AML-193 (cell line): ENCODE results near the gene KCNN3.

ENCODE experiments used
- DNase-seq, 2 experiments: peaks; one replicate each; lab custom pipeline; 2025; lab: John Stamatoyannopoulos, UW

The KCNN3 gene

GRCh38 chr1:154726896-154727753 lies 143.0 kb downstream of the KCNN3 start:
- DNase-seq = no peak

DNA sequence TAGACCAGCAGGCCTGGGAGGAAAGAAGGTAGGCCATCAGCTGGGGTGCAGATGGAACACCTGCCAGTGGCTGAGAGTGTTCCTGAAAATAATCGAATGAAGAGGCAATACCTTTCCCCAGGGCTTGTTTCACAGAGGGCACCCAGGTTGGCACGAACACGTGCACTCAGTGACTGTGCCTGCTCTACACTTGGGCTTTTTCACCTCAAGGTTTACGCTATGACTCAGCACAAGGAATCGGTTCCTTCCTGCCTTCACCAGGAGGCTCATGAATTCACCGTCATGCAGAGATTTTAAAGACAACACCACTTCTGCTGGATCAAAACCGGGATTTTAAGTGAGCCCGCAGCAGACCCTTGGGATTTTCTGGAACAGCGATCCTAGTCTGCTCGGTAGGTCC lies 143.6 kb downstream of the KCNN3 start:
- DNase-seq = no peak

DNA sequence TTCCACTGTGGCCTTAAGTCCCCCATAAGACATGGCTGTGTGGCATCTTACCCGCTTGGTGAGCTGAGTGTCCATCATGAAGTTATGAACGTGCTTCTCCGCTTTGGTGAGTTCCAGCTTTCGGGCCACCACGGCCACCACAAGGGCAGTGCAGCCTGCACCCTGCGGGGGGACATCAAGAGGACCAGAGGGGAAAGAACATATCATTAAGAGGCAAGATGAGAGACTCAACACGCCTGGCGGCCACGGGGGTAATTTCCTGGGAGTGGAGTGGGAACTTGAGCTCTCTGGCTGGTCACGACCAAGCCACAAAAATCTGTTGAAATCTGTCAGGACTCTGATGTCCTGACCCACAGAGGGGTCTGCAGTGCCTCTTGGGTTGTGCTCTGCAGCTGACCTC lies 144.2 kb downstream of the KCNN3 start:
- no peak for DNase-seq

DNA sequence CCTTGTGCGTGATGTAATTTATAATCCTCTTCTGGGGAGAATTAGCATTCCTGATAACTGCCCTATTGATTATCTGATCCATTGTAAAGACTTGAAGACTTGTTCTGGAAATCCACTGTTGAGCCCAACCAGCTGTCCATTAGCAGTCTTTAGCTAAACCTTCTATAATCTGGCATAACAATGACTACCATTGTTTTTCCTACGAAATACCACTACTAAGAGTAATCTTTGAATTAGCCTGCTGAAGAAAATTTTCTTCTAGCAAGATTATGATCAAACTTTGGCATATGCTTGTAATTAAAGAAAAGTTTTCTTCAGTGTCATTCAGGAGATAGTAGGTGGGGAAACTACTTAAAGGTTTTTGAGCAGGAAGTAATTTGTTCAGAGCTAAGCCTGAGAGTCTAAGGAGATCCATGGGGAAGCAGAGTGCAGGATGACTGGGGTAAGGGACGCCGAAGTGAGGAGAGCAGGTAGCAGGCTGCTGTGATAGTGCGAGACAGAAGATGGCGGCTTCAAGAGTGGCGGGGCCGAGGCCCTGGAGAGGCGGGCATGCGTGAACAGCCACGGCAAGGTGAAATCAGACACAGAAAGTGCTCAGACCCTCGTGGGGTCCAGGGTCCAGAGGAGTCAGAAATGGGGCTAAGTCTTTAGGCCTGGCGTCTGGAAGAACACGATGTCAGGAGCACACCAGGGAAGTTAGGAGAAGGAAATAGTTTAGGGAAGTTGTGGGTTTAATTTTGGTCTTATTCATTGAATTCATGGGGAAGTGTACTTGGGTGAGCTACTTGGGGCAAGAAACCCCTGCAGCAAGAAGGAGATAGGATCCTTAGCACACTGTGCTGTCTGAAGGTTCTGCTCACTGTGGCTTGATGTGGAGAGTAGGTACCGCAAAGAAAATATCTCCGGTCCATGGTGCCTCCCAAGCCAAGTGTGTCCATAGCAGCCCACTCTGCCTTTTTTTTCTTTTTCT lies 149.5 kb downstream of the KCNN3 start:
- peak; percentile 67 to 79 for DNase-seq

DNA sequence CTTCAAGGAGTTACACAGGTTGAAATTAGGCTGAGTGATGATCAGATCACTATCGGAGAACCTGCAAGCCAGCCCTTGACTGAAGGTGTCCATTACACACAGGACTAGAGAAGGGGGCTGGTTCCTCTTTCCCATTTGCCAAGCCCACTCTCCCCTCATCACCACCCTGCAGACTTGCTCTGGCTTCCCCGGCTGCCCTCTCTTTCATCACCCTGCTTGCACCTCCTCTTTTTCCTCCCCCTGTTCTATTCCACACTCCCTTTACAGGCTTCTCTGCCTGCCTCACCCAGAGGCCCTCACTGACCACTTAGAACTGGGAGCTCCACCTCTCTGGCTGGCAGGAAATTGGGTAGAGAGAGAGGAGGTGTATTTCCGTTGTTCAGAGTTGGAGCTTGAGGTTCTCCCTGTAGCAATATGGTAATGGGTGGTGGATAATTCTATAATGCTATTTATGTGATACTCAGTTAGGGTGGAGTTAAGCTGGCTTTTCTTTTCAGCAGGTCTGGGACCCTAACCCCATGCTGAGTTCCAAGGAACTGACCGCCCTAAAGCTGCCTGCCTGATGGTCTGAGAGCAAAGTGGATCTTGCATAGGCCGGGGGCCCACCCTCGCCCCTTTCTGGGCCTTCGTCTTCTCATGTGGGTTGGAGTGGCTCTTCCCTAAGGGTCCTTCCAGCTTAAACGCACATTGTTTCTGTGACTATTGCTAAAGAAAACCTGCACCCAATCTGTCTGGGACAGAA lies 150.3 kb downstream of the KCNN3 start:
- DNase-seq = no peak

GRCh38 chr1:154718566-154718965 lies 151.5 kb downstream of the KCNN3 start:
- no peak for DNase-seq

DNA sequence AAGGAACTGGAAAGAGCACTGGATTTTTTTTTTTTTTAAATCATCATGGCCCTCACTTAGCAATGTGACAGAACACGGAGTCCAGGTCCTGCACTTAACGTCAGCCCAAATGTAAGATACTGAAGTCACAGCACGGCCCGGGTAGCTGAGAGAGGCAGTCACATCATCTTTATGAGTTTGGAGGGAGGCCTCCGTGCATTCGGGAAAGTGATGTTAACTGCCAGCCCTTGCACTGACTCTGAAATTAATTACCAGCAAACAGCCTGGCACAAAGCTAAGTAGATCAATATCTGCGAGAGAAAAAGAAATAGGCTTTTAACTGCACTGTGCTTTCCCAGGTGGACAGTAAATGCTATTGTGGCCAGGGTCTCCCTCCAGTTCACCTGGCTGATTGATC lies 152.6 kb downstream of the KCNN3 start:
- no peak for DNase-seq

GRCh38 chr1:154716614-154717527 lies 153.2 kb downstream of the KCNN3 start:
- no peak for DNase-seq

GRCh38 chr1:154716011-154716410 lies 154.1 kb downstream of the KCNN3 start:
- peak; percentile 19 to 25 for DNase-seq

DNA sequence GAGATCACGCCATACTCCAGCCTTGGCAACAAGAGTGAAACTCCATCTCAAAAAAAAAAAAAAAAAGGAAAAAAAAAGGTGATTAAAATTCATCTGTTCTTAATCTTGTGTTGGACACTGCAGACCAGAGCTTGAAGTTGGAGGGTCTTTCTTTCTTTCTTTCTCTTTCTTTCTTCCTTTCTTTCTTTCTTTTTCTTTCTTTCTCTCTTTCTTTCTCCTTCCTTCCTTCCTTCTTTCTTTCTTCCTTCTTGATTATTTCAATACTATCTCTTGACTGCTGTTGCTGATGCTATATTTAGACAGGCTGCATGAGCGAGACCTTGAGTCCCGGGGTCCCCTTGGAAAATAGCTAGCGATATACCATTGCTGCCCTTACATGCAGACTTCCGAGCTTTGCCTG lies 154.7 kb downstream of the KCNN3 start:
- DNase-seq = no peak

- peak; percentile 58 to 68 for DNase-seq
Observed at GRCh38 chr1:154714638-154715037, 155.4 kb downstream of the KCNN3 start.

- DNase-seq = no peak
Observed at GRCh38 chr1:154714052-154714623, 155.9 kb downstream of the KCNN3 start.

DNA sequence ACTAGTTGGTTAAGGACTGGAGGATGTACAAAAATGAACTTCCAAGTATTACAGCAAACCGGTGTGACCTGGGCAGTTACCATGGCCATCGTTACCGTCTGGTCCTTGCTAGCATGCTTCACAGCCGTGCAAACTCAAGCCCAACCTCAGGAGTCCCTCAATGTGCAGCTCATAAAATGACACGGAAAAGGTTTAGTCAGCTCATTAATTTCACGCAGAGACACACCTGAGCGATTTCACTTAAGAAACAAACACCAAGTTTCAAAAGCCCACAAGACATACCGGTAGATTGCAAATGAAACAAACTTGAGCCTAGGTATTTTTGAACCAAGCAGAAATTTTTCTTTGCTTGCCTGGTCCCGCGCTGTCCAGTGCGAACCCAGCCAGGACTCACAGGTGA lies 157.1 kb downstream of the KCNN3 start:
- DNase-seq = no peak

DNA sequence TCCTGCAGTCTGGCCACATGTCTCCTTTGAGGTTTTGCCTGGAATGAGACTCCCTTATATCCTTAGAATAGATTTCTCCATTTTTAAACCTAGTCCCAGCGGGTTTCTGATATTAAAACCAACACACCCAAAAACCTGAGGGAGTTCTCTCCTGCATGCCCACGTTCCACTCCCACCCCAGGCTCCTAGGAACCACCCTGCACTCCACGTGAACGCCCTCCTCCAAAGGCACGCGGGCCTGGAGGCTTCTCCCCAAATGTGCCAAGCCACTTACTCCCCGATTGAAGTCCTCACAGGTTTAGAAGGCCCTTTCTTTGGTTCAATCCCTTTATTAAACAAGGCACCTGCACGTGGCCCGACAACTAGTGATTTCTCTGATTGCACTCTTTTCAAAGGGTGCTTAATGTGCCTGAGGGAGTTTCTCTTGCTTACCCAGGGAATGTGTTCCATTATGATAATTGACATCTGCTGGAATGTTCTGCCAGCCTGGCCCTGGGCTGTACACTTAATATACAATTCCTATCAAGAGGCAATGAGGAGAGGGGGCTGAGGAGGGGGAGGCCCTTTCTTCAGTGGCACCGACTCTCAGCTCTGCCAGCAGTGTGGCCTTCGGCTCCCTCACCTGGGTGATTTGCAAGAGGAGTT lies 157.8 kb downstream of the KCNN3 start:
- DNase-seq = no peak

- no peak for DNase-seq
Observed at GRCh38 chr1:154711416-154711815, 158.7 kb downstream of the KCNN3 start.

DNA sequence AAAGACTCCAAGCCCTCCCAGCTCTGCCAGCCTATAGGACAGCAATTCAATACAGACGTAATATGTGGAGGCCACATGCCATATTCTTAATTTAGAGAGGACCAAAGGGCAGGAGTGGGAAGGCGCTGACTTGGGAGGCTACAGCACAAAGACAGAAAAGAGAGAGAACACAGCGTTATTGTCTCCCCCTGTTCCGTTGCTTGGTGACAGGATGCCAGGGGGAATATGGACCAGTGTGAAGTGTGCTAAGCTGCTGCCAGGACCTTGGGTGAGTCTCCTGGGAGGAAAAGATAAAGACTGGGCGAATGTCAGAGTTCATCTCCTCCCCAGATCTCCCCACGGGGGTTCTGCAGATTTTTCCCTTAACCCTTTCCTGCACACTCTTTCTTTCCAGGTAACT lies 160.0 kb downstream of the KCNN3 start:
- DNase-seq = no peak

GRCh38 chr1:154707901-154708463 lies 162.1 kb downstream of the KCNN3 start:
- no peak for DNase-seq

GRCh38 chr1:154706851-154707250 lies 163.2 kb downstream of the KCNN3 start:
- no peak for DNase-seq

DNA sequence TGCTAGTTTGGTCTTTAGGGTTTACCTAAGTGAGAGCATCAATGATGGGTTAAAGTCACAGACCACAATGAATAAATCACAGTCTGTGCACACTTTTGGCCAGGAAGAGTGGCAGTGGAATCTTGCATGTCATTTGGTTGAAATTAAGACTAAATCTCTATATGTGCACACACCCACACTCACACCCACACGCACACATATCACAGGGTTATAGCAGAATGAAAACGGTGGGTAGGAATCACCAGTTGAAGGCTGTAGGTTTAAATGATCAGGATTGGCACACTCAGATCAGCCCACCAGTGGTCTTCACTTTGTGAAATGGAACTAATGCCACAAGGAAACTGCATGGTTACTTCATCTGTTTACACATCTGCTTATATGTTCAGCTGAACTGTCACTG lies 164.5 kb downstream of the KCNN3 start:
- DNase-seq = no peak

DNA sequence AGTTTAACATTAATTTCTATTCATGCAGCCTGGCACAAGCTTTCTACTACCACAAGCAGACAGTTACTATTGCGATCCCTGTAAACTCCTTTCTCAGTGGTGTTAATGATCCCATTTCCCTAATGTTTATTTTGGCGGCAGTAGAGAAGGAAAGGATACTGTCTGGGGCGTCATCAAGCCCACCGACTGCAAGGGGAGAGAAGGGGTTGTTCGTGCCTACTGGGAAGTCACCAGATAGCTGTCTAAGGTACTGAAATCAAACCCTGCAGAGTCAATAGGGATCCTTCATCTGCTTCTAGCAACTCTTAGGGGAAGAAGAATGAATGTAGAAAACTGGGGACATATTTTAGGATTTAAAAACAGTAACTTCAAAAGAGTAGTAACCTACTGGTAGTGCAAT lies 166.9 kb downstream of the KCNN3 start:
- no peak for DNase-seq
